IgD-negative memory B cell (primary cell): Measurements from ENCODE around the gene TINAG. TPM values are rescaled to one million over a fixed set of nuclear protein-coding genes. Genes with fewer than 3 reads are reported as not detected.

Source experiments
- H3K27ac Mint-ChIP-seq, 3 donors: one replicate each; pipeline ENCODE4 v1.8.0; 2020 to 2022; ENCODE audit warnings: mild to moderate bottlenecking in 3 of 3, mixed read lengths in 3 of 3, moderate library complexity in 1 of 3
- H3K27me3 Mint-ChIP-seq: one replicate; pipeline ENCODE4 v1.8.0; 2021; ENCODE audit warnings: mixed read lengths
- H3K36me3 Mint-ChIP-seq: one replicate; pipeline ENCODE4 v1.8.0; 2020; ENCODE audit warnings: mild to moderate bottlenecking, mixed read lengths
- H3K4me1 Mint-ChIP-seq, 3 donors: one replicate each; pipeline ENCODE4 v1.8.0; 2020 to 2022; ENCODE audit warnings: mixed read lengths in 3 of 3, mild to moderate bottlenecking in 1 of 3
- H3K4me3 Mint-ChIP-seq, 4 donors: one replicate each; pipeline ENCODE4 v1.8.0; 2020 to 2022; ENCODE audit warnings: mild to moderate bottlenecking in 4 of 4, mixed read lengths in 4 of 4, moderate library complexity in 3 of 4
- H3K9me3 Mint-ChIP-seq, 3 donors: one replicate each; pipeline ENCODE4 v1.8.0; 2020 to 2021; ENCODE audit warnings: mixed read lengths in 3 of 3, mild to moderate bottlenecking in 1 of 3
- polyA plus RNA-seq: library from polyadenylated mRNA; unstranded; fragments of 300-500 nt; fragmentation: Illumina TruSeq; gene quantifications from one replicate; pipeline ENCODE4 v1.2.3, GENCODE V29; 2021

Gene TINAG
- polyA plus RNA-seq, 1 donor from 2014 or later = not detected

DNA sequence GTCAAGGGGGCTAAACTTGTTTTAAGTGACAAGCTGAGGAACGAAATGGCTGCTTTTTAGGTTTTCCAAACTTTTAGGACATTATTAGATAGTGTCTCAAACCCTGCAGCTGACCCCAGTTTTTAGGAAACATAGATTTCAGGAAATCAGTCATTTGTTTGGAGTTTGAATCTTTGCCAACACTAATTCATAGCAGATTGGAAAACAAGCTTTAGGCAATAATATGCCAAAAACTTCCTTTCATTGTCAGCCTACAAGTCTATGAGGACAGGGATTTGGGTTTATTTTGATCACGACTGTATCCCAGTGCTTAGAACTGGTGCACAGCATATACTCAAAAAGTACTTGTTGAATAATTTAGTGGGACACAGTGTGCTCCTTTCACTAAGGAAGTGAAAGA, 123.2 kb downstream of the TINAG start:
- Mint-ChIP-seq H3K27ac (no peak overlapping the region), H3K9me3 (peaks cover 2 to 5% (median 5%) of the 10 kb centered on the region in 3 donors), H3K4me1 (no peaks in the 10 kb centered on the region), H3K27me3 (no peaks in the 10 kb centered on the region), H3K36me3 (no peaks in the 10 kb centered on the region), H3K4me3 (no peak overlapping the region)

Other genes with a start within 250 kb of the TINAG start
- not detected for gene MLIP, start 197.0 kb upstream of the TINAG start, polyA plus RNA-seq